HepG2 (cell line): ENCODE data around the gene NBEAL2. TPM values are rescaled to one million over a fixed set of nuclear protein-coding genes. Genes with fewer than 3 reads are reported as not detected.
A peak's percentile ranks its signal among the peaks of the same experiment; 100 is the strongest.

ENCODE experiments used
- ERF ChIP-seq: IDR thresholded peaks from 2 replicates; pipeline ENCODE4 v1.6.1; 2018; ENCODE audit warnings: missing biosample characterization, missing genetic modification reagents
- EZH2 ChIP-seq: conservative IDR thresholded peaks from 2 replicates; pipeline ENCODE4 v1.6.1; 2012; ENCODE audit warnings: mild to moderate bottlenecking, low read depth, low read length, moderate library complexity
- GATA4 ChIP-seq: sonication (generic); IDR thresholded peaks from 2 replicates; pipeline ENCODE4 v1.6.1; 2016; ENCODE audit warnings: antibody characterized with exemption, low read depth, borderline replicate concordance
- KLF15 ChIP-seq: sonication (generic); formaldehyde crosslinking; IDR thresholded peaks from 2 replicates; pipeline ENCODE4 v1.8.1; 2023; ENCODE audit warnings: borderline replicate concordance, mild to moderate bottlenecking, inconsistent platforms, missing genetic modification reagents, mixed read lengths
- MYNN ChIP-seq: sonication (generic); formaldehyde crosslinking; IDR thresholded peaks from 2 replicates; pipeline ENCODE4 v1.4.0; 2020; ENCODE audit warnings: mild to moderate bottlenecking, low read depth, missing genetic modification reagents
- NRL ChIP-seq: sonication (generic); formaldehyde crosslinking; IDR thresholded peaks from 2 replicates; pipeline ENCODE4 v1.5.0; 2020; ENCODE audit warnings: missing genetic modification reagents, mild to moderate bottlenecking, moderate library complexity, borderline replicate concordance
- PHF8 ChIP-seq: sonication (generic); formaldehyde crosslinking; IDR thresholded peaks from 2 replicates; pipeline ENCODE4 v1.5.0; 2020; ENCODE audit warnings: missing genetic modification reagents
- RFX5 ChIP-seq: IDR thresholded peaks from 2 replicates; pipeline ENCODE4 v1.6.1; 2011; ENCODE audit warnings: low read depth, low read length, improper control_type of control experiment
- SP5 ChIP-seq: IDR thresholded peaks from 2 replicates; pipeline ENCODE4 v1.6.1; 2016; ENCODE audit warnings: low read depth, borderline replicate concordance
- TAF1 ChIP-seq: sonication (generic); formaldehyde crosslinking; IDR thresholded peaks from 2 replicates; pipeline ENCODE4 v1.4.0; 2020; ENCODE audit warnings: missing genetic modification reagents
- ZMYM3 ChIP-seq: sonication (generic); formaldehyde crosslinking; IDR thresholded peaks from 2 replicates; pipeline ENCODE4 v1.5.1; 2020; ENCODE audit warnings: mild to moderate bottlenecking, missing genetic modification reagents
- ZNF354B ChIP-seq: sonication (generic); formaldehyde crosslinking; IDR thresholded peaks from 2 replicates; pipeline ENCODE4 v1.8.0; 2022; ENCODE audit warnings: mild to moderate bottlenecking, missing genetic modification reagents
- ZNF749 ChIP-seq: sonication (generic); formaldehyde crosslinking; IDR thresholded peaks from 2 replicates; pipeline ENCODE4 v1.8.0; 2022; ENCODE audit warnings: mild to moderate bottlenecking, missing genetic modification reagents, moderate library complexity, borderline replicate concordance
- ZNF781 ChIP-seq: sonication (generic); formaldehyde crosslinking; IDR thresholded peaks from 2 replicates; pipeline ENCODE4 v1.5.1; 2020; ENCODE audit warnings: borderline replicate concordance, mild to moderate bottlenecking, missing genetic modification reagents; ENCODE audit errors: not compliant biosample characterization
- polyA plus RNA-seq, 8 experiments: library from polyadenylated mRNA; depleted of rRNA in 3 of 8; stranded (reverse) in 7 of 8; unstranded in 1 of 8; fragments of >200 nt; fragmentation: Illumina TruSeq in 4 of 8; extraction: Trizol in 4 of 8; gene quantifications; 2 replicates each; pipeline versions ENCODE4 v1.2.1 to v1.2.3, GENCODE V29; 2011 to 2016; ENCODE audit warnings: low read depth in 4 of 8, missing spikeins in 1 of 8, mixed read lengths in 1 of 8; ENCODE audit not compliant: insufficient read depth in 1 of 8
- total RNA-seq, 5 experiments: library from RNA; depleted of rRNA; stranded (reverse); fragments of >200 nt; fragmentation: Illumina TruSeq; extraction: Trizol; gene quantifications; 2 replicates each; pipeline ENCODE4 v1.2.3, GENCODE V29; 2016; ENCODE audit warnings: low read depth in 1 of 5
- TF ChIP-seq, protein P1 (sequence below): sonication (generic); formaldehyde crosslinking; IDR thresholded peaks from 2 replicates; pipeline ENCODE4 v1.4.0; 2020; ENCODE audit warnings: missing genetic modification reagents
- TF ChIP-seq, protein P2 (sequence below): IDR thresholded peaks from 2 replicates; pipeline ENCODE4 v1.6.1; 2016; ENCODE audit warnings: mild to moderate bottlenecking, missing biosample characterization, missing genetic modification reagents
- TF ChIP-seq, protein P3 (sequence below): sonication (generic); formaldehyde crosslinking; IDR thresholded peaks from 2 replicates; pipeline ENCODE4 v1.4.0; 2020; ENCODE audit warnings: mild to moderate bottlenecking, missing genetic modification reagents
- TF ChIP-seq, protein P4 (sequence below): IDR thresholded peaks from 2 replicates; pipeline ENCODE4 v1.4.0; 2020; ENCODE audit warnings: mild to moderate bottlenecking, missing genetic modification reagents

Gene NBEAL2
- total and polyA plus RNA-seq, 2 of the 13 experiments (the other 11 are each of a cell fraction or from before 2014, with no cell fraction given), result 9.7 to 12.4 TPM

DNA sequence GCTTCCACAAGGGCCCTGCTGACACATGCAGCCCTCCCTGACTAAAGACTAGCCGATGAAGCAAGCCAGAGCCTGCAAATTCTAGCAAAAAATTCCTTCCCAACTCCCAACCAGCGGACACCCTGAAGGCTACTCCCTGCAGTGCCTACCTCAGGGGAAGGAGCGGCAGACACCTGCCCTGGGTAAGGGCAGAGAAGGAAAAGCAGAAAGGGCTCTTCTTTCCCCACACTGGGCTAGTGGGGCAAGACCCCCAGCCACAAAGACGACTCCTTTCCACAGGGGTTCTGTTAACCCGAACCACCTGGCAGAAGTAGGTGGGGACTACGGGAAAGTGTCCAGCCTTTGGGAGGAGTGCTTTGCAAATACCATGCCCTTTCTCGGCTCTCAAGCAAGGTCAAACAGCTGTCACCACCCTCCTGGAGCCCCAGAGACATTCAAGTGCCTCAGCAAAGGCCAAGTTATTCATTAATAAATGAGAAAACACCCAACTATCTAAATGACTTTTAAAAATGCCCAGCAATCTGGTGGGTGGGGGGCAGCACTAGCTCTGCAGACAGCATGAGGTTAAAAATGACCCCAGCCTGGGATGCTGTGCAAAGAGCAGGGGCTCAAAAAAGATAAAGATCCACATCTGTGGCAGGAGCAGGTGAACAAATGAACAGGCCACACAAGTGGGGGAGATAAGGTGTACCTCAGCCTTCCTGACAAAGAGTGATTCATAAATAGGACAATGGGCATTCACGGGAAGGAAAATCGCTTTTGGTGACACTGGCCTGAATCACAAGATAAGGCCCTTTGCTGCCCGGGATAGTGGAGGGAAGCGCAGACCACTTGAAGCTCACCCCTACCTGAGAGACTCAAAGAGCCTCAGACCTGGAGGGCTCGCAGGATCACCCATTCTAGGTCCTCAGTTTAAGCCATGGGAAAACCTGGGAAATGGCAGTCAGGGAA is 36.0 kb upstream of the NBEAL2 start (continued):
- TF ChIP-seq, protein P1, sequence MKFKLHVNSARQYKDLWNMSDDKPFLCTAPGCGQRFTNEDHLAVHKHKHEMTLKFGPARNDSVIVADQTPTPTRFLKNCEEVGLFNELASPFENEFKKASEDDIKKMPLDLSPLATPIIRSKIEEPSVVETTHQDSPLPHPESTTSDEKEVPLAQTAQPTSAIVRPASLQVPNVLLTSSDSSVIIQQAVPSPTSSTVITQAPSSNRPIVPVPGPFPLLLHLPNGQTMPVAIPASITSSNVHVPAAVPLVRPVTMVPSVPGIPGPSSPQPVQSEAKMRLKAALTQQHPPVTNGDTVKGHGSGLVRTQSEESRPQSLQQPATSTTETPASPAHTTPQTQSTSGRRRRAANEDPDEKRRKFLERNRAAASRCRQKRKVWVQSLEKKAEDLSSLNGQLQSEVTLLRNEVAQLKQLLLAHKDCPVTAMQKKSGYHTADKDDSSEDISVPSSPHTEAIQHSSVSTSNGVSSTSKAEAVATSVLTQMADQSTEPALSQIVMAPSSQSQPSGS (CRISPR knock-in tag), result peak; percentile 23; the same call in 1 of the 2 replicates
- TF ChIP-seq KLF15 (no peak), SP5 (CRISPR knock-in tag) (peak; percentile 41; the same call in 1 of the 2 replicates), RFX5 (no peak), MYNN (no peak), GATA4 (peak; percentile 70; the same call in 1 of the 2 replicates), NRL (CRISPR knock-in tag) (no peak), ZNF749 (no peak), EZH2 (no peak), ERF (CRISPR knock-in tag) (peak; percentile 49; the same call in 1 of the 2 replicates), ZMYM3 (0 out of 2 replicates have a peak, but pooled peaks have one; percentile 16), ZNF354B (no peak), ZNF781 (CRISPR knock-in tag) (no peak), TAF1 (CRISPR knock-in tag) (peak; percentile 27; the same call in 1 of the 2 replicates), PHF8 (CRISPR knock-in tag) (peak; percentile 40)
- TF ChIP-seq, protein P2, sequence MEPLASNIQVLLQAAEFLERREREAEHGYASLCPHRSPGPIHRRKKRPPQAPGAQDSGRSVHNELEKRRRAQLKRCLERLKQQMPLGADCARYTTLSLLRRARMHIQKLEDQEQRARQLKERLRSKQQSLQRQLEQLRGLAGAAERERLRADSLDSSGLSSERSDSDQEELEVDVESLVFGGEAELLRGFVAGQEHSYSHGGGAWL (CRISPR knock-in tag), result no peak
- TF ChIP-seq, protein P3, sequence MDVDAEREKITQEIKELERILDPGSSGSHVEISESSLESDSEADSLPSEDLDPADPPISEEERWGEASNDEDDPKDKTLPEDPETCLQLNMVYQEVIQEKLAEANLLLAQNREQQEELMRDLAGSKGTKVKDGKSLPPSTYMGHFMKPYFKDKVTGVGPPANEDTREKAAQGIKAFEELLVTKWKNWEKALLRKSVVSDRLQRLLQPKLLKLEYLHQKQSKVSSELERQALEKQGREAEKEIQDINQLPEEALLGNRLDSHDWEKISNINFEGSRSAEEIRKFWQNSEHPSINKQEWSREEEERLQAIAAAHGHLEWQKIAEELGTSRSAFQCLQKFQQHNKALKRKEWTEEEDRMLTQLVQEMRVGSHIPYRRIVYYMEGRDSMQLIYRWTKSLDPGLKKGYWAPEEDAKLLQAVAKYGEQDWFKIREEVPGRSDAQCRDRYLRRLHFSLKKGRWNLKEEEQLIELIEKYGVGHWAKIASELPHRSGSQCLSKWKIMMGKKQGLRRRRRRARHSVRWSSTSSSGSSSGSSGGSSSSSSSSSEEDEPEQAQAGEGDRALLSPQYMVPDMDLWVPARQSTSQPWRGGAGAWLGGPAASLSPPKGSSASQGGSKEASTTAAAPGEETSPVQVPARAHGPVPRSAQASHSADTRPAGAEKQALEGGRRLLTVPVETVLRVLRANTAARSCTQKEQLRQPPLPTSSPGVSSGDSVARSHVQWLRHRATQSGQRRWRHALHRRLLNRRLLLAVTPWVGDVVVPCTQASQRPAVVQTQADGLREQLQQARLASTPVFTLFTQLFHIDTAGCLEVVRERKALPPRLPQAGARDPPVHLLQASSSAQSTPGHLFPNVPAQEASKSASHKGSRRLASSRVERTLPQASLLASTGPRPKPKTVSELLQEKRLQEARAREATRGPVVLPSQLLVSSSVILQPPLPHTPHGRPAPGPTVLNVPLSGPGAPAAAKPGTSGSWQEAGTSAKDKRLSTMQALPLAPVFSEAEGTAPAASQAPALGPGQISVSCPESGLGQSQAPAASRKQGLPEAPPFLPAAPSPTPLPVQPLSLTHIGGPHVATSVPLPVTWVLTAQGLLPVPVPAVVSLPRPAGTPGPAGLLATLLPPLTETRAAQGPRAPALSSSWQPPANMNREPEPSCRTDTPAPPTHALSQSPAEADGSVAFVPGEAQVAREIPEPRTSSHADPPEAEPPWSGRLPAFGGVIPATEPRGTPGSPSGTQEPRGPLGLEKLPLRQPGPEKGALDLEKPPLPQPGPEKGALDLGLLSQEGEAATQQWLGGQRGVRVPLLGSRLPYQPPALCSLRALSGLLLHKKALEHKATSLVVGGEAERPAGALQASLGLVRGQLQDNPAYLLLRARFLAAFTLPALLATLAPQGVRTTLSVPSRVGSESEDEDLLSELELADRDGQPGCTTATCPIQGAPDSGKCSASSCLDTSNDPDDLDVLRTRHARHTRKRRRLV (CRISPR knock-in tag), result no peak
- TF ChIP-seq, protein P4, sequence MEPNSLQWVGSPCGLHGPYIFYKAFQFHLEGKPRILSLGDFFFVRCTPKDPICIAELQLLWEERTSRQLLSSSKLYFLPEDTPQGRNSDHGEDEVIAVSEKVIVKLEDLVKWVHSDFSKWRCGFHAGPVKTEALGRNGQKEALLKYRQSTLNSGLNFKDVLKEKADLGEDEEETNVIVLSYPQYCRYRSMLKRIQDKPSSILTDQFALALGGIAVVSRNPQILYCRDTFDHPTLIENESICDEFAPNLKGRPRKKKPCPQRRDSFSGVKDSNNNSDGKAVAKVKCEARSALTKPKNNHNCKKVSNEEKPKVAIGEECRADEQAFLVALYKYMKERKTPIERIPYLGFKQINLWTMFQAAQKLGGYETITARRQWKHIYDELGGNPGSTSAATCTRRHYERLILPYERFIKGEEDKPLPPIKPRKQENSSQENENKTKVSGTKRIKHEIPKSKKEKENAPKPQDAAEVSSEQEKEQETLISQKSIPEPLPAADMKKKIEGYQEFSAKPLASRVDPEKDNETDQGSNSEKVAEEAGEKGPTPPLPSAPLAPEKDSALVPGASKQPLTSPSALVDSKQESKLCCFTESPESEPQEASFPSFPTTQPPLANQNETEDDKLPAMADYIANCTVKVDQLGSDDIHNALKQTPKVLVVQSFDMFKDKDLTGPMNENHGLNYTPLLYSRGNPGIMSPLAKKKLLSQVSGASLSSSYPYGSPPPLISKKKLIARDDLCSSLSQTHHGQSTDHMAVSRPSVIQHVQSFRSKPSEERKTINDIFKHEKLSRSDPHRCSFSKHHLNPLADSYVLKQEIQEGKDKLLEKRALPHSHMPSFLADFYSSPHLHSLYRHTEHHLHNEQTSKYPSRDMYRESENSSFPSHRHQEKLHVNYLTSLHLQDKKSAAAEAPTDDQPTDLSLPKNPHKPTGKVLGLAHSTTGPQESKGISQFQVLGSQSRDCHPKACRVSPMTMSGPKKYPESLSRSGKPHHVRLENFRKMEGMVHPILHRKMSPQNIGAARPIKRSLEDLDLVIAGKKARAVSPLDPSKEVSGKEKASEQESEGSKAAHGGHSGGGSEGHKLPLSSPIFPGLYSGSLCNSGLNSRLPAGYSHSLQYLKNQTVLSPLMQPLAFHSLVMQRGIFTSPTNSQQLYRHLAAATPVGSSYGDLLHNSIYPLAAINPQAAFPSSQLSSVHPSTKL, result peak; percentile 53
